ENCODE results near the gene COMMD8. TPM values are rescaled to one million over a fixed set of nuclear protein-coding genes. Genes with fewer than 3 reads are reported as not detected.

Gene COMMD8
- total RNA-seq, 5 donors from 2014 or later (not counting 1 experiment from before 2014, with no cell fraction given): 8.2 to 17.0 (median 15.7) TPM

- no peak overlapping the region for H3K27ac Mint-ChIP-seq
- no peak overlapping the region for H3K27ac ChIP-seq (ENCODE audit: low read length)
- no peak for DNase-seq
- H3K4me3 ChIP-seq (ENCODE audit: control insufficient read depth in 1 of 2, extremely low read depth in 1 of 2, low read length in 1 of 2): no peak overlapping the region
- peaks cover 0 to 3% of the 10 kb centered on the region in 2 donors for H3K27me3 Mint-ChIP-seq
- no peaks in the 10 kb centered on the region for H3K4me1 Mint-ChIP-seq
- no peaks in the 10 kb centered on the region for H3K9me3 Mint-ChIP-seq
- H3K4me3 Mint-ChIP-seq: no peak overlapping the region
- no peaks in the 10 kb centered on the region for H3K36me3 Mint-ChIP-seq
- CTCF ChIA-PET: interaction anchor here in 1 of 2 donors (2.1 kb wide), 1 partner anchor 15 kb away, joined by 6 read pairs; the partner anchor contains the start of gene ATP10D
- no peak for ATAC-seq (replicated peaks in 1 of 4)
- no CpG with 5 or more reads among the region's 3 CpGs for WGBS (ENCODE audit: insufficient coverage)
- H3K9me3 ChIP-seq: no peaks in the 10 kb centered on the region
- no peaks in the 10 kb centered on the region for H3K4me1 ChIP-seq (ENCODE audit: control insufficient read depth in 1 of 2, extremely low read depth in 1 of 2, insufficient read depth in 2 of 2, low read length in 2 of 2)
- H3K36me3 ChIP-seq (ENCODE audit: control insufficient read depth in 2 of 2, extremely low read depth in 1 of 2, insufficient read depth in 1 of 2, low read length in 1 of 2): no peaks in the 10 kb centered on the region
- no peaks in the 10 kb centered on the region for H3K27me3 ChIP-seq (replicated peaks in 1 of 2; ENCODE audit: control insufficient read depth in 2 of 2, extremely low read depth in 1 of 2, insufficient read depth in 2 of 2, low read length in 1 of 2)
- POLR2A ChIA-PET: no interaction called here
These were observed 6.4 kb upstream of the COMMD8 start for GRCh38 chr4:47469951-47470350.

GRCh38 chr4:47468706-47469365, 5.3 kb upstream of the COMMD8 start:
- H3K4me1 ChIP-seq (ENCODE audit: control insufficient read depth in 1 of 2, extremely low read depth in 1 of 2, insufficient read depth in 2 of 2, low read length in 2 of 2): no peaks in the 10 kb centered on the region
- Mint-ChIP-seq H3K27ac (no peak overlapping the region), H3K27me3 (peaks cover 0 to 3% of the 10 kb centered on the region in 2 donors), H3K4me3 (no peak overlapping the region), H3K4me1 (peaks cover 1 to 2% (median 1%) of the 10 kb centered on the region in 3 donors), H3K36me3 (no peaks in the 10 kb centered on the region), H3K9me3 (no peaks in the 10 kb centered on the region)
- DNase-seq: no peak
- CTCF ChIA-PET: no interaction called here
- H3K36me3 ChIP-seq (ENCODE audit: control insufficient read depth in 2 of 2, extremely low read depth in 1 of 2, insufficient read depth in 1 of 2, low read length in 1 of 2): no peaks in the 10 kb centered on the region
- no peak for ATAC-seq (replicated peaks in 1 of 4)
- H3K9me3 ChIP-seq: no peaks in the 10 kb centered on the region
- POLR2A ChIA-PET: no interaction called here
- H3K4me3 ChIP-seq (ENCODE audit: control insufficient read depth in 1 of 2, extremely low read depth in 1 of 2, low read length in 1 of 2): no peak overlapping the region
- H3K27ac ChIP-seq (ENCODE audit: low read length): no peak overlapping the region
- no peaks in the 10 kb centered on the region for H3K27me3 ChIP-seq (replicated peaks in 1 of 2; ENCODE audit: control insufficient read depth in 2 of 2, extremely low read depth in 1 of 2, insufficient read depth in 2 of 2, low read length in 1 of 2)
- no CpG with 5 or more reads among the region's 6 CpGs for WGBS (ENCODE audit: insufficient coverage)

GRCh38 chr4:47466056-47466785, 2.7 kb upstream of the COMMD8 start:
- H3K4me1 Mint-ChIP-seq: peaks cover 19 to 24% (median 24%) of the 10 kb centered on the region in 3 donors
- no peak overlapping the region for H3K27ac Mint-ChIP-seq
- Histone ChIP-seq H3K27ac (ENCODE audit: low read length) (no peak overlapping the region), H3K4me3 (ENCODE audit: control insufficient read depth in 1 of 2, extremely low read depth in 1 of 2, low read length in 1 of 2) (no peak overlapping the region), H3K9me3 (no peaks in the 10 kb centered on the region), H3K27me3 (replicated peaks in 1 of 2; ENCODE audit: control insufficient read depth in 2 of 2, extremely low read depth in 1 of 2, insufficient read depth in 2 of 2, low read length in 1 of 2) (no peaks in the 10 kb centered on the region), H3K4me1 (ENCODE audit: control insufficient read depth in 1 of 2, extremely low read depth in 1 of 2, insufficient read depth in 2 of 2, low read length in 2 of 2) (peaks cover 5 to 11% of the 10 kb centered on the region in 2 experiments), H3K36me3 (ENCODE audit: control insufficient read depth in 2 of 2, extremely low read depth in 1 of 2, insufficient read depth in 1 of 2, low read length in 1 of 2) (no peaks in the 10 kb centered on the region)
- ChIA-PET CTCF (no interaction called here), POLR2A (no interaction called here)
- no peaks in the 10 kb centered on the region for H3K27me3 Mint-ChIP-seq
- H3K9me3 Mint-ChIP-seq: no peaks in the 10 kb centered on the region
- no peak for ATAC-seq (replicated peaks in 1 of 4)
- no peak for DNase-seq
- H3K4me3 Mint-ChIP-seq: no peak overlapping the region
- H3K36me3 Mint-ChIP-seq: no peaks in the 10 kb centered on the region
- no CpG with 5 or more reads among the region's 2 CpGs for WGBS (ENCODE audit: insufficient coverage)

GRCh38 chr4:47465004-47465403, 1.5 kb upstream of the COMMD8 start:
- Histone ChIP-seq H3K27ac (ENCODE audit: low read length) (no peak overlapping the region), H3K4me1 (ENCODE audit: control insufficient read depth in 1 of 2, extremely low read depth in 1 of 2, insufficient read depth in 2 of 2, low read length in 2 of 2) (peaks cover 5 to 11% of the 10 kb centered on the region in 2 experiments), H3K4me3 (ENCODE audit: control insufficient read depth in 1 of 2, extremely low read depth in 1 of 2, low read length in 1 of 2) (no peak overlapping the region), H3K9me3 (no peaks in the 10 kb centered on the region), H3K27me3 (replicated peaks in 1 of 2; ENCODE audit: control insufficient read depth in 2 of 2, extremely low read depth in 1 of 2, insufficient read depth in 2 of 2, low read length in 1 of 2) (no peaks in the 10 kb centered on the region), H3K36me3 (ENCODE audit: control insufficient read depth in 2 of 2, extremely low read depth in 1 of 2, insufficient read depth in 1 of 2, low read length in 1 of 2) (no peaks in the 10 kb centered on the region)
- no peaks in the 10 kb centered on the region for H3K9me3 Mint-ChIP-seq
- POLR2A ChIA-PET: interaction anchor here in 1 of 2 donors (0.6 kb wide), 1 partner anchor 18 kb away, joined by 3 read pairs; no protein-coding TSS in a partner anchor
- ATAC-seq (replicated peaks in 1 of 4) (no peak), DNase-seq (no peak)
- no peaks in the 10 kb centered on the region for H3K27me3 Mint-ChIP-seq
- H3K4me3 Mint-ChIP-seq: no peak overlapping the region
- no peaks in the 10 kb centered on the region for H3K36me3 Mint-ChIP-seq
- 50% methylated on average over 1 of the region's 2 CpGs for WGBS (ENCODE audit: insufficient coverage)
- peaks cover 26 to 32% (median 31%) of the 10 kb centered on the region in 3 donors for H3K4me1 Mint-ChIP-seq
- H3K27ac Mint-ChIP-seq: no peak overlapping the region
- CTCF ChIA-PET: no interaction called here

- DNase-seq (peak in 1 of 35 experiments; percentile 27), ATAC-seq (replicated peaks in 1 of 4) (no peak)
- POLR2A ChIA-PET: interaction anchor here (0.6 to 1.2 kb wide), 4 partner anchors 8 to 69 kb away, joined by 3 to 6 read pairs (median 4); partner anchors contain the start of gene ATP10D (in 1 of the 2)
- peak overlapping the region; percentile 76 for H3K27ac ChIP-seq (ENCODE audit: low read length)
- CTCF ChIA-PET: interaction anchor here (0.6 to 1.9 kb wide), 13 partner anchors 10 to 879 kb away, joined by 3 to 16 read pairs (median 4); partner anchors contain the start of gene ATP10D (in 1 of the 2)
- H3K4me3 ChIP-seq (ENCODE audit: control insufficient read depth in 1 of 2, extremely low read depth in 1 of 2, low read length in 1 of 2): peak overlapping the region; percentile 84 to 90
- no peaks in the 10 kb centered on the region for H3K27me3 Mint-ChIP-seq
- peak overlapping the region; percentile 82 to 86 (median 84) for H3K4me3 Mint-ChIP-seq
- WGBS (ENCODE audit: insufficient coverage): 20% methylated on average over 1 of the region's 6 CpGs
- H3K9me3 Mint-ChIP-seq: no peaks in the 10 kb centered on the region
- H3K27me3 ChIP-seq (replicated peaks in 1 of 2; ENCODE audit: control insufficient read depth in 2 of 2, extremely low read depth in 1 of 2, insufficient read depth in 2 of 2, low read length in 1 of 2): no peaks in the 10 kb centered on the region
- peak overlapping the region; percentile 82 to 87 for H3K27ac Mint-ChIP-seq
- peaks cover 26 to 39% (median 39%) of the 10 kb centered on the region in 3 donors for H3K4me1 Mint-ChIP-seq
- peaks cover 18% of the 10 kb centered on the region for H3K36me3 Mint-ChIP-seq
- H3K36me3 ChIP-seq (ENCODE audit: control insufficient read depth in 2 of 2, extremely low read depth in 1 of 2, insufficient read depth in 1 of 2, low read length in 1 of 2): no peaks in the 10 kb centered on the region
- H3K4me1 ChIP-seq (ENCODE audit: control insufficient read depth in 1 of 2, extremely low read depth in 1 of 2, insufficient read depth in 2 of 2, low read length in 2 of 2): peaks cover 5 to 11% of the 10 kb centered on the region in 2 experiments
- no peaks in the 10 kb centered on the region for H3K9me3 ChIP-seq
These were observed 685 bp downstream of the COMMD8 start for GRCh38 chr4:47462799-47463234.

GRCh38 chr4:47451657-47452056, 11.8 kb downstream of the COMMD8 start:
- Histone ChIP-seq H3K27me3 (replicated peaks in 1 of 2; ENCODE audit: control insufficient read depth in 2 of 2, extremely low read depth in 1 of 2, insufficient read depth in 2 of 2, low read length in 1 of 2) (no peaks in the 10 kb centered on the region), H3K27ac (ENCODE audit: low read length) (no peak overlapping the region), H3K9me3 (no peaks in the 10 kb centered on the region), H3K4me3 (ENCODE audit: control insufficient read depth in 1 of 2, extremely low read depth in 1 of 2, low read length in 1 of 2) (no peak overlapping the region), H3K4me1 (ENCODE audit: control insufficient read depth in 1 of 2, extremely low read depth in 1 of 2, insufficient read depth in 2 of 2, low read length in 2 of 2) (no peaks in the 10 kb centered on the region), H3K36me3 (ENCODE audit: control insufficient read depth in 2 of 2, extremely low read depth in 1 of 2, insufficient read depth in 1 of 2, low read length in 1 of 2) (peaks cover 0 to 41% of the 10 kb centered on the region in 2 donors)
- Mint-ChIP-seq H3K4me3 (no peak overlapping the region), H3K9me3 (no peaks in the 10 kb centered on the region), H3K27me3 (no peaks in the 10 kb centered on the region), H3K36me3 (peaks cover 61% of the 10 kb centered on the region), H3K27ac (no peak overlapping the region), H3K4me1 (peaks cover 8 to 13% (median 8%) of the 10 kb centered on the region in 3 donors)
- ChIA-PET POLR2A (no interaction called here), CTCF (no interaction called here)
- WGBS (ENCODE audit: insufficient coverage): 83% methylated on average over 1 of the region's 4 CpGs
- DNase-seq: no peak
- no peak for ATAC-seq (replicated peaks in 1 of 4)

All from T-cell (primary cell).